ENCODE measurements around the gene XRN2.

DNA sequence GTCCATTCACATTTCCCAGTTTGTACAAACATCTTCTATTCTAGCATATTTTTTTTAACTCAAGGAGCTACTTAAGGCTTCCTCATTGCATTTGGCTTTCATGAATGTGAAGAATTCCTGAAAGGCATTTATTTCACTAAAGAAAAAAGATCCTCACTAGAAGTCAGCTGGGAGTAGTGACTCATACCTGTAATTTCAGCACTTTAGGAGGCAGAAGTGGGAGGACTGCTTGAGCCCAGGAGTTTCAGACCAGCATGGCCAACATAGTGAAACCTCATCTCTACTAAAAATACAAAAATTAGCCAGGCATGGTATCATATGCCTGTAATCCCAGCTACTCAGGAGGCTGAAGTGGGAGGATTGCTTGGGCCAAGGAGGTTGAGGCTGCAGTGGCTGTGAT is 30.9 kb upstream of the XRN2 start:
- TF ChIP-seq, protein P1, sequence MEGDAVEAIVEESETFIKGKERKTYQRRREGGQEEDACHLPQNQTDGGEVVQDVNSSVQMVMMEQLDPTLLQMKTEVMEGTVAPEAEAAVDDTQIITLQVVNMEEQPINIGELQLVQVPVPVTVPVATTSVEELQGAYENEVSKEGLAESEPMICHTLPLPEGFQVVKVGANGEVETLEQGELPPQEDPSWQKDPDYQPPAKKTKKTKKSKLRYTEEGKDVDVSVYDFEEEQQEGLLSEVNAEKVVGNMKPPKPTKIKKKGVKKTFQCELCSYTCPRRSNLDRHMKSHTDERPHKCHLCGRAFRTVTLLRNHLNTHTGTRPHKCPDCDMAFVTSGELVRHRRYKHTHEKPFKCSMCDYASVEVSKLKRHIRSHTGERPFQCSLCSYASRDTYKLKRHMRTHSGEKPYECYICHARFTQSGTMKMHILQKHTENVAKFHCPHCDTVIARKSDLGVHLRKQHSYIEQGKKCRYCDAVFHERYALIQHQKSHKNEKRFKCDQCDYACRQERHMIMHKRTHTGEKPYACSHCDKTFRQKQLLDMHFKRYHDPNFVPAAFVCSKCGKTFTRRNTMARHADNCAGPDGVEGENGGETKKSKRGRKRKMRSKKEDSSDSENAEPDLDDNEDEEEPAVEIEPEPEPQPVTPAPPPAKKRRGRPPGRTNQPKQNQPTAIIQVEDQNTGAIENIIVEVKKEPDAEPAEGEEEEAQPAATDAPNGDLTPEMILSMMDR (IDR thresholded peaks at IDR 0.05; ENCODE audit: poor library complexity), result no peak
- TF ChIP-seq EZH2 (IDR thresholded peaks at IDR 0.05; ENCODE audit: borderline replicate concordance), result no peak

Data from hepatocyte (in vitro differentiated cells).